MM.1S (cell line): Measurements from ENCODE around the gene TRAF3IP1.

Source experiments
- DNase-seq: peaks from one replicate; pipeline ENCODE4 v3.0.0-alpha.2; 2015
- H2AFZ ChIP-seq: fragments of 300-600 bp; sonication (generic); 2 replicates; pipeline ENCODE4 v1.6.0; 2016; ENCODE audit warnings: antibody characterized with exemption, low read length
- H3F3A ChIP-seq: fragments of 300-600 bp; sonication (generic); 2 replicates; pipeline ENCODE4 v1.6.1; 2016; ENCODE audit warnings: mild to moderate bottlenecking, antibody characterized with exemption, low read length, moderate library complexity, mixed read lengths; ENCODE audit not compliant: insufficient read depth
- H3K27ac ChIP-seq: fragments of 300-600 bp; sonication (generic); 2 replicates; pipeline ENCODE4 v1.5.1; 2016; ENCODE audit warnings: mild to moderate bottlenecking, low read length
- H3K27me3 ChIP-seq: fragments of 300-600 bp; sonication (generic); replicated peaks from 2 replicates; pipeline ENCODE4 v1.6.0; 2016; ENCODE audit warnings: low read length; ENCODE audit not compliant: insufficient read depth
- H3K36me3 ChIP-seq: fragments of 300-600 bp; sonication (generic); replicated peaks from 2 replicates; pipeline ENCODE4 v1.6.1; 2016; ENCODE audit warnings: mild to moderate bottlenecking, low read length, mixed read lengths; ENCODE audit not compliant: insufficient read depth
- H3K4me1 ChIP-seq: fragments of 300-600 bp; sonication (generic); 2 replicates; pipeline ENCODE4 v1.6.1; 2016; ENCODE audit warnings: low read length, mixed read lengths
- H3K4me2 ChIP-seq: fragments of 300-600 bp; sonication (generic); 2 replicates; pipeline ENCODE4 v1.6.0; 2016; ENCODE audit warnings: low read depth, low read length
- H3K4me3 ChIP-seq: fragments of 300-600 bp; sonication (generic); 2 replicates; pipeline ENCODE4 v1.5.1; 2016; ENCODE audit warnings: low read length, mixed read lengths
- H3K79me2 ChIP-seq: fragments of 300-600 bp; sonication (generic); 2 replicates; pipeline ENCODE4 v1.6.1; 2016; ENCODE audit warnings: mixed run types, low read length, mixed read lengths
- H3K9ac ChIP-seq: fragments of 300-600 bp; sonication (generic); 2 replicates; pipeline ENCODE4 v1.6.1; 2016; ENCODE audit warnings: low read length, mixed read lengths
- H3K9me2 ChIP-seq: fragments of 300-600 bp; sonication (generic); replicated peaks from 2 replicates; pipeline ENCODE4 v1.6.1; 2016; ENCODE audit warnings: mild to moderate bottlenecking, low read length, mixed read lengths; ENCODE audit not compliant: insufficient read depth
- H3K9me3 ChIP-seq: fragments of 300-600 bp; sonication (generic); replicated peaks from 2 replicates; pipeline ENCODE4 v1.6.1; 2016; ENCODE audit warnings: mild to moderate bottlenecking, low read length, mixed read lengths; ENCODE audit not compliant: insufficient read depth
- H4K20me1 ChIP-seq: fragments of 300-600 bp; sonication (generic); 2 replicates; pipeline ENCODE4 v1.6.1; 2016; ENCODE audit warnings: mild to moderate bottlenecking, low read length, moderate library complexity, mixed read lengths; ENCODE audit not compliant: insufficient read depth
- CTCF ChIP-seq: fragments of 300-600 bp; sonication (generic); IDR thresholded peaks from 2 replicates; pipeline ENCODE4 v1.5.1; 2016; ENCODE audit warnings: antibody characterized with exemption, low read length, mixed read lengths
- EZH2 ChIP-seq: fragments of 300-600 bp; sonication (generic); optimal IDR thresholded peaks from 2 replicates; pipeline ENCODE3; 2017; ENCODE audit warnings: low read depth, mild to moderate bottlenecking, antibody characterized with exemption, low read length, mixed read lengths
- EZH2phosphoT487 ChIP-seq: fragments of 300-600 bp; sonication (generic); IDR thresholded peaks from 2 replicates; pipeline ENCODE4 v1.6.1; 2018; ENCODE audit warnings: antibody characterized with exemption, low read length

Gene TRAF3IP1

GRCh38 chr2:238351315-238351714, 31.0 kb downstream of the TRAF3IP1 start:
- no peaks in the 10 kb centered on the region for H4K20me1 ChIP-seq
- no peaks in the 10 kb centered on the region for H3F3A ChIP-seq
- DNase-seq = no peak
- H3K4me2 ChIP-seq = no peak overlapping the region
- no peak overlapping the region for H3K27ac ChIP-seq
- no peak overlapping the region for H2AFZ ChIP-seq
- no peaks in the 10 kb centered on the region for H3K4me1 ChIP-seq
- H3K9me3 ChIP-seq = no peaks in the 10 kb centered on the region
- no peaks in the 10 kb centered on the region for H3K79me2 ChIP-seq
- H3K9ac ChIP-seq = no peak overlapping the region
- H3K9me2 ChIP-seq = no peaks in the 10 kb centered on the region
- no peaks in the 10 kb centered on the region for H3K36me3 ChIP-seq
- no peaks in the 10 kb centered on the region for H3K27me3 ChIP-seq
- TF ChIP-seq CTCF (no peak), EZH2 (no peak), EZH2phosphoT487 (no peak)
- H3K4me3 ChIP-seq = no peak overlapping the region

- no peaks in the 10 kb centered on the region for H4K20me1 ChIP-seq
- no peaks in the 10 kb centered on the region for H3K36me3 ChIP-seq
- H3K4me3 ChIP-seq = no peak overlapping the region
- no peak overlapping the region for H3K9ac ChIP-seq
- H3K4me1 ChIP-seq = no peaks in the 10 kb centered on the region
- H3K4me2 ChIP-seq = no peak overlapping the region
- no peak overlapping the region for H2AFZ ChIP-seq
- H3K27ac ChIP-seq = no peak overlapping the region
- no peaks in the 10 kb centered on the region for H3F3A ChIP-seq
- no peak for DNase-seq
- no peaks in the 10 kb centered on the region for H3K27me3 ChIP-seq
- TF ChIP-seq CTCF (no peak), EZH2phosphoT487 (no peak), EZH2 (no peak)
- no peaks in the 10 kb centered on the region for H3K79me2 ChIP-seq
- H3K9me3 ChIP-seq = no peaks in the 10 kb centered on the region
- H3K9me2 ChIP-seq = no peaks in the 10 kb centered on the region
Measured at GRCh38 chr2:238352361-238352760, 32.0 kb downstream of the TRAF3IP1 start.

GRCh38 chr2:238358769-238359168, 38.5 kb downstream of the TRAF3IP1 start:
- TF ChIP-seq EZH2phosphoT487 = no peak
- TF ChIP-seq CTCF = no peak
- no peak for TF ChIP-seq EZH2
- Histone ChIP-seq H3F3A (0 out of 2 replicates have a peak, but pooled peaks cover 10% of the 10 kb centered on the region), H3K27me3 (no peaks in the 10 kb centered on the region), H3K27ac (no peak overlapping the region), H3K9ac (no peak overlapping the region), H4K20me1 (no peaks in the 10 kb centered on the region), H3K9me2 (no peaks in the 10 kb centered on the region), H3K4me1 (peaks cover 11% of the 10 kb centered on the region), H3K4me3 (no peak overlapping the region), H2AFZ (no peak overlapping the region), H3K36me3 (no peaks in the 10 kb centered on the region), H3K79me2 (no peaks in the 10 kb centered on the region), H3K9me3 (no peaks in the 10 kb centered on the region), H3K4me2 (no peak overlapping the region)
- DNase-seq = no peak
